Endothelial cell of hepatic sinusoid (primary cell): Measurements from ENCODE around the gene PRXL2A.
"Not testable (repeated sequence)": the region's sequence is repeated elsewhere in the genome, so short reads cannot be mapped to it uniquely, and the experiment has no call there.

Experiments
- in situ Hi-C: cut with HindIII; loops from 2 replicates; pipeline ENCODE4 v1.10.0; 2017; ENCODE audit warnings: low sequenced_read_pairs

The PRXL2A gene

GRCh38 chr10:80473692-80474596 lies 65.6 kb downstream of the PRXL2A start:
- in situ Hi-C loops, result no loop called here

GRCh38 chr10:80474597-80474910 lies 66.2 kb downstream of the PRXL2A start:
- in situ Hi-C loops, result no loop called here

- in situ Hi-C loops, result no loop called here
These were observed 66.6 kb downstream of the PRXL2A start for GRCh38 chr10:80474941-80475340.

- in situ Hi-C loops, result not testable (repeated sequence)
These were observed 67.3 kb downstream of the PRXL2A start for GRCh38 chr10:80475641-80476040.

GRCh38 chr10:80476685-80477084 lies 68.3 kb downstream of the PRXL2A start:
- in situ Hi-C loops, result no loop called here

GRCh38 chr10:80477813-80478212 lies 69.5 kb downstream of the PRXL2A start:
- in situ Hi-C loops, result no loop called here

- in situ Hi-C loops, result not testable (repeated sequence)
These were observed 72.0 kb downstream of the PRXL2A start for GRCh38 chr10:80480373-80480772.

GRCh38 chr10:80480852-80481251 lies 72.5 kb downstream of the PRXL2A start:
- in situ Hi-C loops, result no loop called here

- in situ Hi-C loops, result no loop called here
These were observed 75.9 kb downstream of the PRXL2A start for GRCh38 chr10:80484243-80484642.

GRCh38 chr10:80484676-80485075 lies 76.3 kb downstream of the PRXL2A start:
- in situ Hi-C loops, result no loop called here

- in situ Hi-C loops, result no loop called here
These were observed 77.0 kb downstream of the PRXL2A start for GRCh38 chr10:80485076-80485945.

- in situ Hi-C loops, result no loop called here
These were observed 77.8 kb downstream of the PRXL2A start for GRCh38 chr10:80485946-80486764.
